ENCODE data around the gene SPAAR. TPM values are rescaled to one million over a fixed set of nuclear protein-coding genes. Genes with fewer than 3 reads are reported as not detected.

Gene SPAAR
- total RNA-seq, 1 experiment from 2014 or later, result not detected

- H3K4me3 Mint-ChIP-seq, result no peak overlapping the region
These were observed 10.8 kb downstream of the SPAAR start for GRCh38 chr9:35920051-35920620.

More at GRCh38 chr9:35920051-35920620, 10.8 kb downstream of the SPAAR start:
- TF ChIP-seq CTCF (conservative IDR thresholded peaks at IDR 0.05), result no peak
- Histone ChIP-seq H4K8ac (replicated peaks; ENCODE audit: insufficient read length, low read depth, low read length) (no peak overlapping the region), H3K18ac (ENCODE audit: insufficient read length, low read depth, low read length) (no peak overlapping the region), H3K23ac (ENCODE audit: insufficient read length, low read depth, low read length) (no peak overlapping the region), H3T11ph (ENCODE audit: low read length) (no peak overlapping the region), H4K20me1 (ENCODE audit: control insufficient read depth, insufficient read depth, insufficient read length) (no peaks in the 10 kb centered on the region), H2BK12ac (ENCODE audit: insufficient read length, low read depth, low read length) (no peak overlapping the region), H3K23me2 (ENCODE audit: insufficient read length, low read depth, low read length, poor library complexity, severe bottlenecking) (no peaks in the 10 kb centered on the region), H2BK15ac (ENCODE audit: low read depth, low read length) (no peak overlapping the region), H3K79me1 (ENCODE audit: insufficient read depth, low read depth, low read length, poor library complexity, severe bottlenecking) (no peaks in the 10 kb centered on the region), H3K9ac (ENCODE audit: extremely low read depth, insufficient read length, low read length) (no peak overlapping the region), H2AFZ (ENCODE audit: low read length) (no peak overlapping the region), H3K4me1 (ENCODE audit: insufficient read depth, low read length) (no peaks in the 10 kb centered on the region), H3K56ac (ENCODE audit: insufficient read length, low read depth, low read length) (no peak overlapping the region), H2BK120ac (ENCODE audit: low read depth, low read length, poor library complexity, severe bottlenecking) (no peak overlapping the region), H2AK5ac (ENCODE audit: insufficient read length, low read length) (no peak overlapping the region), H4K91ac (ENCODE audit: insufficient read length, low read depth, low read length) (no peak overlapping the region), H3K9me3 (ENCODE audit: control insufficient read depth, low read depth, low read length) (no peaks in the 10 kb centered on the region), H3K79me2 (ENCODE audit: insufficient read depth, low read length) (no peaks in the 10 kb centered on the region), H4K5ac (ENCODE audit: insufficient read length, low read depth, low read length) (no peak overlapping the region), H3K27ac (ENCODE audit: insufficient read length, low read depth, low read length) (no peak overlapping the region), H3K4ac (ENCODE audit: low read depth, low read length) (no peak overlapping the region), H3K14ac (ENCODE audit: insufficient read depth, low read length) (no peak overlapping the region), H3K27me3 (ENCODE audit: insufficient read depth, low read length) (no peaks in the 10 kb centered on the region), H2BK20ac (ENCODE audit: low read depth, low read length, poor library complexity, severe bottlenecking) (no peak overlapping the region), H2BK5ac (ENCODE audit: insufficient read length, low read length) (no peak overlapping the region), H3K4me2 (ENCODE audit: insufficient read depth, insufficient read length, low read length) (no peak overlapping the region)
- no peak overlapping the region for H3K27ac Mint-ChIP-seq
- no peaks in the 10 kb centered on the region for H3K36me3 Mint-ChIP-seq (ENCODE audit: insufficient read depth in 1 of 3, low read depth in 3 of 3)
- H3K9me3 Mint-ChIP-seq, result no peaks in the 10 kb centered on the region
- no peaks in the 10 kb centered on the region; the same call in 1 of the 2 replicates for H3K27me3 Mint-ChIP-seq (ENCODE audit: low read depth)
- no peak for DNase-seq
- peaks cover 10 to 13% of the 10 kb centered on the region in 2 experiments for H3K4me1 Mint-ChIP-seq
- no CpG with 5 or more reads among the region's 4 CpGs for WGBS (ENCODE audit: extremely low coverage, insufficient read length, low lambda C conversion rate)
